H1 (cell line): ENCODE measurements around the gene SLC17A1. TPM values are rescaled to one million over a fixed set of nuclear protein-coding genes. Genes with fewer than 3 reads are reported as not detected.

Source experiments
- CTCF ChIA-PET: fragments of 300-600 bp; sonication (Branson Sonifier 250); formaldehyde crosslinking; loops from one replicate; lab custom pipeline; 2021; ENCODE audit not compliant: partially characterized antibody; lab: Charles Lee
- POLR2A ChIA-PET: fragments of 300-600 bp; sonication (Branson Sonifier 250); formaldehyde crosslinking; loops from one replicate; lab custom pipeline; 2021; ENCODE audit warnings: inconsistent platforms; ENCODE audit not compliant: partially characterized antibody; lab: Charles Lee
- DNase-seq, 2 experiments: peaks; one replicate each; pipeline versions ENCODE4 v3.0.0 to v3.0.0-alpha.2; 2010 to 2022; ENCODE audit warnings: low spot score in 2 of 2, low read depth in 1 of 2, mixed read lengths in 1 of 2
- FAIRE-seq: peaks from 2 replicates; lab custom pipeline; 2011; peaks lifted over from hg19 to GRCh38; lab: Jason Lieb, UNC
- H2AFZ ChIP-seq: 2 replicates; pipeline ENCODE4 v1.8.1; 2012; ENCODE audit warnings: low read length, inconsistent platforms
- H2AK5ac ChIP-seq: 2 replicates; pipeline ENCODE4 v1.6.1; 2013; ENCODE audit warnings: low read depth, low read length
- H2BK120ac ChIP-seq: replicated peaks from 2 replicates; pipeline ENCODE3; 2013; ENCODE audit warnings: low read depth, low read length, inconsistent platforms
- H2BK12ac ChIP-seq: 2 replicates; pipeline ENCODE4 v1.6.1; 2013; ENCODE audit warnings: low read depth, low read length
- H2BK15ac ChIP-seq: 2 replicates; pipeline ENCODE4 v1.6.1; 2013; ENCODE audit warnings: low read length
- H2BK20ac ChIP-seq: 2 replicates; pipeline ENCODE4 v1.6.1; 2013; ENCODE audit warnings: low read length
- H2BK5ac ChIP-seq: 2 replicates; pipeline ENCODE4 v1.6.1; 2013; ENCODE audit warnings: low read depth, low read length
- H3K14ac ChIP-seq: 2 replicates; pipeline ENCODE4 v1.6.1; 2013; ENCODE audit warnings: inconsistent platforms; ENCODE audit not compliant: insufficient read length
- H3K18ac ChIP-seq: 2 replicates; pipeline ENCODE4 v1.6.1; 2013; ENCODE audit warnings: low read length; ENCODE audit errors: extremely low read depth
- H3K23ac ChIP-seq: 2 replicates; pipeline ENCODE4 v1.6.1; 2013; ENCODE audit warnings: inconsistent platforms; ENCODE audit not compliant: insufficient read length
- H3K23me2 ChIP-seq: 2 replicates; pipeline ENCODE4 v1.6.1; 2013; ENCODE audit warnings: low read depth, low read length
- H3K27ac ChIP-seq: 2 replicates; pipeline ENCODE4 v1.6.1; 2011; ENCODE audit warnings: low read depth, low read length, inconsistent platforms
- H3K27me3 ChIP-seq, 4 experiments: replicated peaks in 1 of 4; 1 replicate in 1 of 4; 2 replicates in 3 of 4; pipeline versions ENCODE4 v1.6.1 to v1.8.1; 2011 to 2013; ENCODE audit warnings: low read length in 3 of 4, mild to moderate bottlenecking in 3 of 4, inconsistent platforms in 2 of 4, mixed read lengths in 2 of 4, moderate library complexity in 1 of 4; ENCODE audit not compliant: control insufficient read depth in 3 of 4, insufficient read depth in 3 of 4; ENCODE audit errors: extremely low read depth in 1 of 4
- H3K36me3 ChIP-seq, 4 experiments: 2 replicates each; pipeline versions ENCODE4 v1.6.1 to v1.8.1; 2011 to 2013; ENCODE audit warnings: mild to moderate bottlenecking in 4 of 4, low read length in 3 of 4, moderate library complexity in 2 of 4, control low read depth in 1 of 4, inconsistent platforms in 1 of 4; ENCODE audit not compliant: insufficient read depth in 4 of 4, control insufficient read depth in 2 of 4
- H3K4ac ChIP-seq: replicated peaks from 2 replicates; pipeline ENCODE3; 2013; ENCODE audit warnings: low read length, low read depth, mixed read lengths, inconsistent platforms; ENCODE audit not compliant: insufficient read length
- H3K4me1 ChIP-seq, 4 experiments: replicated peaks in 1 of 4; 1 replicate in 1 of 4; 2 replicates in 3 of 4; pipeline versions ENCODE4 v1.6.1 to v1.8.1; 2011 to 2013; ENCODE audit warnings: low read length in 3 of 4, inconsistent platforms in 2 of 4, mixed read lengths in 1 of 4; ENCODE audit not compliant: insufficient read depth in 4 of 4, control insufficient read depth in 3 of 4
- H3K4me2 ChIP-seq, 2 experiments: 2 replicates each; pipeline versions ENCODE4 v1.6.1 to v1.8.1; 2011 to 2013; ENCODE audit warnings: low read depth in 2 of 2, low read length in 2 of 2, control low read depth in 1 of 2, inconsistent platforms in 1 of 2, mild to moderate bottlenecking in 1 of 2; ENCODE audit not compliant: insufficient read depth in 1 of 2
- H3K4me3 ChIP-seq, 4 experiments: fragments of 200-600, 300-600 bp in 1 of 4; sonication (generic), shearing (Covaris generic), sonication (Bioruptor Twin) in 1 of 4; 2 replicates each; pipeline versions ENCODE4 v1.5.1 to v1.8.1; 2011 to 2016; ENCODE audit warnings: low read length in 4 of 4, low read depth in 3 of 4, control low read depth in 2 of 4, inconsistent platforms in 2 of 4, mild to moderate bottlenecking in 2 of 4, mixed read lengths in 1 of 4, moderate library complexity in 1 of 4; ENCODE audit not compliant: insufficient read depth in 2 of 4; ENCODE audit errors: extremely low read depth in 1 of 4
- H3K56ac ChIP-seq: replicated peaks from 2 replicates; pipeline ENCODE3; 2013; ENCODE audit warnings: low read depth, mild to moderate bottlenecking, mixed read lengths, low read length, inconsistent platforms; ENCODE audit not compliant: insufficient read length
- H3K79me1 ChIP-seq: 2 replicates; pipeline ENCODE4 v1.6.1; 2013; ENCODE audit warnings: low read depth, low read length, control low read depth
- H3K79me2 ChIP-seq, 2 experiments: 2 replicates each; pipeline versions ENCODE4 v1.6.1 to v1.8.1; 2012 to 2013; ENCODE audit warnings: low read length in 2 of 2, mild to moderate bottlenecking in 2 of 2, inconsistent platforms in 1 of 2; ENCODE audit not compliant: insufficient read depth in 2 of 2, control insufficient read depth in 1 of 2
- H3K9ac ChIP-seq, 4 experiments: replicated peaks in 1 of 4; 1 replicate in 1 of 4; 2 replicates in 3 of 4; pipeline versions ENCODE4 v1.6.1 to v1.8.1; 2011 to 2013; ENCODE audit warnings: low read depth in 3 of 4, low read length in 3 of 4, control low read depth in 2 of 4, mild to moderate bottlenecking in 2 of 4, moderate library complexity in 2 of 4, inconsistent platforms in 1 of 4; ENCODE audit errors: extremely low read depth in 1 of 4
- H3K9me3 ChIP-seq, 2 experiments: 2 replicates each; pipeline versions ENCODE4 v1.6.1 to v1.8.1; 2012 to 2013; ENCODE audit warnings: mild to moderate bottlenecking in 2 of 2, moderate library complexity in 2 of 2, control low read depth in 1 of 2, inconsistent platforms in 1 of 2, low read depth in 1 of 2, low read length in 1 of 2, mixed read lengths in 1 of 2; ENCODE audit not compliant: insufficient read depth in 2 of 2
- H4K20me1 ChIP-seq, 2 experiments: replicated peaks in 1 of 2; 2 replicates each; pipeline versions ENCODE3 to v1.8.1; 2011 to 2013; ENCODE audit warnings: inconsistent platforms in 2 of 2, low read length in 2 of 2, mild to moderate bottlenecking in 1 of 2; ENCODE audit not compliant: insufficient read depth in 2 of 2, control insufficient read depth in 1 of 2
- H4K5ac ChIP-seq: 2 replicates; pipeline ENCODE4 v1.6.1; 2013; ENCODE audit warnings: low read length, low read depth, mixed read lengths, inconsistent platforms; ENCODE audit not compliant: insufficient read length
- H4K8ac ChIP-seq: 2 replicates; pipeline ENCODE4 v1.8.0; 2013; ENCODE audit warnings: mild to moderate bottlenecking, moderate library complexity, low read length, inconsistent platforms; ENCODE audit not compliant: insufficient read depth; ENCODE audit errors: extremely low read depth
- H4K91ac ChIP-seq: replicated peaks from 2 replicates; pipeline ENCODE3; 2013; ENCODE audit warnings: low read length, mixed read lengths, inconsistent platforms; ENCODE audit not compliant: insufficient read length
- CHD1 ChIP-seq: IDR thresholded peaks from 2 replicates; pipeline ENCODE4 v1.6.1; 2012; ENCODE audit warnings: low read depth, low read length, improper control_type of control experiment
- NANOG ChIP-seq: IDR thresholded peaks from 2 replicates; pipeline ENCODE4 v1.6.1; 2011; ENCODE audit warnings: low read length, low read depth, mild to moderate bottlenecking, inconsistent platforms; ENCODE audit not compliant: insufficient read depth, poor library complexity, severe bottlenecking
- POLR2AphosphoS5 ChIP-seq: IDR thresholded peaks from 2 replicates; pipeline ENCODE4 v1.6.1; 2011; ENCODE audit warnings: low read depth, low read length
- POU5F1 ChIP-seq: IDR thresholded peaks from 2 replicates; pipeline ENCODE4 v1.6.1; 2011; ENCODE audit warnings: low read depth, mild to moderate bottlenecking, low read length, moderate library complexity
- SAP30 ChIP-seq: fragments of 300-600 bp; sonication (generic); IDR thresholded peaks from 2 replicates; pipeline ENCODE4 v1.7.1; 2012; ENCODE audit warnings: low read length, moderate library complexity, mild to moderate bottlenecking, inconsistent platforms; ENCODE audit not compliant: insufficient read depth, insufficient replicate concordance
- TAF7 ChIP-seq: optimal IDR thresholded peaks from 2 replicates; pipeline ENCODE3; 2011; ENCODE audit warnings: low read depth, mild to moderate bottlenecking, inconsistent platforms, low read length, moderate library complexity, borderline replicate concordance
- TBP ChIP-seq: IDR thresholded peaks from 2 replicates; pipeline ENCODE4 v1.6.1; 2011; ENCODE audit warnings: low read depth, low read length, improper control_type of control experiment
- TEAD4 ChIP-seq: IDR thresholded peaks from 2 replicates; pipeline ENCODE4 v1.6.1; 2012; ENCODE audit warnings: low read depth, low read length, inconsistent platforms, mixed read lengths
- WGBS, 2 experiments: shearing (Covaris generic) in 1 of 2; methylation state at CpG; one replicate each; pipeline versions ENCODE4 v1.1.6 to v1.1.7; 2013 to 2015; ENCODE audit warnings: low lambda C conversion rate in 2 of 2, mixed read lengths in 2 of 2, inconsistent platforms in 1 of 2, low coverage in 1 of 2, missing lambda C conversion rate in 1 of 2; ENCODE audit not compliant: insufficient replicate concordance in 2 of 2, insufficient coverage in 1 of 2, insufficient read length in 1 of 2; ENCODE audit errors: extremely low coverage in 1 of 2, missing lambda C conversion rate in 1 of 2; 5-methylcytosine and 5-hydroxymethylcytosine counted together
- polyA plus RNA-seq, 7 experiments: library from polyadenylated mRNA; depleted of rRNA in 3 of 7; stranded (reverse) in 5 of 7; unstranded in 2 of 7; fragments of >200 nt in 5 of 7; fragments of 200-250 nt in 2 of 7; gene quantifications; 1 replicate in 5 of 7; 2 replicates in 1 of 7; 4 replicates in 1 of 7; pipeline versions ENCODE4 v1.2.1 to v1.2.3, GENCODE V29; 2011 to 2013; ENCODE audit warnings: missing spikeins in 2 of 7, mixed read lengths in 2 of 7
- total RNA-seq: library from RNA; stranded (reverse); fragmentation: NEBNext Ultra II Directional; extraction: Animal tissue kit (Norgen Biotek cat#: 25700); gene quantifications from 2 replicates; pipeline ENCODE4 v1.2.1, GENCODE V29; 2021
- TF ChIP-seq, protein P1 (sequence below): IDR thresholded peaks from 2 replicates; pipeline ENCODE4 v1.6.1; 2011; ENCODE audit warnings: low read depth, mild to moderate bottlenecking, low read length; ENCODE audit not compliant: insufficient read depth

The SLC17A1 gene
- total and polyA plus RNA-seq, 2 of the 8 experiments (the other 6 are each of a cell fraction or from before 2014, with no cell fraction given): not detected

DNA sequence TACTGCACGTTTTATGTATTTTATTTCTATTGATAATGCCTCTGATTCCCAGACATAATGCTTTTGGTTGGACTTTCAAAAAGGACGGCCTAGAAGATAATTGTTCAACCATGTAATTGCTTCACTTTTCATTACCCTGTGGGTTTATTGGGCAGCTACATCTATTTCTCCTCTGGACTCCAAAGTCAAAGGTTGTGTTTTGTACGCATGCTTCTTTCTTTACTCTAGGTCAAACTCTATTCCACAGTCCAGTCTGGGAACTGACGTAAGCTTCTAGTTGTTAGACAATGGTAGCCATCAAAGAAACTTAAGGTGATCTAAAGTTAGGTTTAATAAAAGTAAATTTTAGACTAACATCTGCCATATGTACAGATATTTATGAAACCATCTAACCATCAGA is 48.7 kb upstream of the SLC17A1 start:
- 90% methylated on average over 4 of the region's 4 CpGs; no CpG with 5 or more reads in 1 of the 2 experiments for WGBS, 2 experiments
- POLR2A ChIA-PET: no interaction called here
- H4K20me1 ChIP-seq: no peaks in the 10 kb centered on the region
- H2BK12ac ChIP-seq: no peak overlapping the region
- H3K4me3 ChIP-seq: no peak overlapping the region
- H3K36me3 ChIP-seq: no peaks in the 10 kb centered on the region
- H2BK5ac ChIP-seq: no peak overlapping the region
- no peak overlapping the region for H3K18ac ChIP-seq
- H4K91ac ChIP-seq: no peak overlapping the region
- H3K9me3 ChIP-seq: no peaks in the 10 kb centered on the region
- CTCF ChIA-PET: interaction anchor here (1.0 to 1.5 kb wide), 3 partner anchors 123 to 222 kb away, joined by 3 to 4 read pairs (median 4); no protein-coding TSS in a partner anchor
- H2BK120ac ChIP-seq: no peak overlapping the region
- TF ChIP-seq POU5F1: no peak
- no peak for TF ChIP-seq NANOG
- no peak for TF ChIP-seq CHD1
- no peak for TF ChIP-seq TAF7
- no peak for TF ChIP-seq TEAD4
- TF ChIP-seq, protein P1, sequence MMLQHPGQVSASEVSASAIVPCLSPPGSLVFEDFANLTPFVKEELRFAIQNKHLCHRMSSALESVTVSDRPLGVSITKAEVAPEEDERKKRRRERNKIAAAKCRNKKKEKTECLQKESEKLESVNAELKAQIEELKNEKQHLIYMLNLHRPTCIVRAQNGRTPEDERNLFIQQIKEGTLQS: no peak
- no peak for TF ChIP-seq SAP30
- TF ChIP-seq TBP: no peak
- TF ChIP-seq POLR2AphosphoS5: no peak
- no peak for DNase-seq
- H3K4ac ChIP-seq: no peak overlapping the region
- H3K23me2 ChIP-seq: no peaks in the 10 kb centered on the region; the same call in 1 of the 2 replicates
- no peak overlapping the region for H2AFZ ChIP-seq
- H4K5ac ChIP-seq: no peak overlapping the region
- no peak overlapping the region for H2AK5ac ChIP-seq
- H3K4me1 ChIP-seq: no peaks in the 10 kb centered on the region; a peak in 1 of 7 replicates
- no peak overlapping the region for H3K9ac ChIP-seq
- H3K4me2 ChIP-seq: no peak overlapping the region
- H4K8ac ChIP-seq: no peak overlapping the region
- H3K79me1 ChIP-seq: no peaks in the 10 kb centered on the region
- no peak overlapping the region for H2BK15ac ChIP-seq
- no peak overlapping the region for H3K56ac ChIP-seq
- peaks cover 0 to 4% (median 0%) of the 10 kb centered on the region in 4 experiments; a peak in 1 of 7 replicates for H3K27me3 ChIP-seq
- no peak for FAIRE-seq
- no peak overlapping the region for H2BK20ac ChIP-seq
- no peak overlapping the region for H3K23ac ChIP-seq
- no peak overlapping the region for H3K14ac ChIP-seq
- no peak overlapping the region for H3K27ac ChIP-seq
- no peaks in the 10 kb centered on the region for H3K79me2 ChIP-seq
